Measurements from ENCODE around the gene HOXC13.

DNA sequence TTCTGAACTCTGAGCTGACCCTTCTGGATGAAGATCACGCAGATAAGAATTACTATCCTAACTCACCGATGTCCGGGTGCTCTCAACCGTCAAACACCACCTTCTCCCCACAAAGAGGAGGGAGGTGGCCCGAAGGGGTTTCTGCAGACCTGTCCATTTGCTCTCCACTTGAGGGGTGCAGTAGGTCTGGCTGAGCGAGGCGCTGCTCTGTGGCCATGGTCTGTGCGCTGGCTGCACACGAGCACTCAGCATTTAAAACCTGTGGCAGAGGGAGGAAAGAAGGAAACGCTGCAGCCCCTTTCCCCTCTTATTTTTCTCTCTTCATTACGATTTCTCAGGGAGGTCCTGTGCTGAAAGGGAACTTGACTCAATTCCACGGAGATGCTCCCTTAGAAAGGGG, 1.5 kb upstream of the HOXC13 start:
- TF ChIP-seq ZNF263 (CRISPR knock-in tag; IDR thresholded peaks at IDR 0.05; ENCODE audit: low read depth) (no peak), CTCF (IDR thresholded peaks at IDR 0.05) (no peak), CREM (CRISPR knock-in tag; IDR thresholded peaks at IDR 0.05) (no peak), USF2 (CRISPR knock-in tag; IDR thresholded peaks at IDR 0.05) (no peak), SMAD3 (CRISPR knock-in tag; IDR thresholded peaks at IDR 0.05; ENCODE audit: borderline replicate concordance) (no peak)
